ENCODE results near the gene ACSL1.

Gene ACSL1

GRCh38 chr4:184811526-184812198 is 14.1 kb downstream of the ACSL1 start:
- no peak overlapping the region for H3K4me3 ChIP-seq (ENCODE audit: low read depth, low read length)
- no peak for TF ChIP-seq CTCF (IDR thresholded peaks at IDR 0.05; ENCODE audit: low read depth, low read length)

- TF ChIP-seq CTCF (IDR thresholded peaks at IDR 0.05; ENCODE audit: low read depth, low read length) = no peak
Observed at GRCh38 chr4:184810720-184811119, 15.0 kb downstream of the ACSL1 start.

GRCh38 chr4:184808713-184809050 is 17.1 kb downstream of the ACSL1 start:
- TF ChIP-seq CTCF (IDR thresholded peaks at IDR 0.05; ENCODE audit: low read depth, low read length) = no peak
- H3K4me3 ChIP-seq (ENCODE audit: low read depth, low read length) = no peak overlapping the region

More at GRCh38 chr4:184810720-184811119, 15.0 kb downstream of the ACSL1 start:
- H3K4me3 ChIP-seq (ENCODE audit: low read depth, low read length) = no peak overlapping the region

GRCh38 chr4:184807797-184808712 is 17.7 kb downstream of the ACSL1 start:
- no peak overlapping the region for H3K4me3 ChIP-seq (ENCODE audit: low read depth, low read length)
- TF ChIP-seq CTCF (IDR thresholded peaks at IDR 0.05; ENCODE audit: low read depth, low read length) = no peak

GRCh38 chr4:184807256-184807655 is 18.5 kb downstream of the ACSL1 start:
- no peak overlapping the region for H3K4me3 ChIP-seq (ENCODE audit: low read depth, low read length)
- TF ChIP-seq CTCF (IDR thresholded peaks at IDR 0.05; ENCODE audit: low read depth, low read length) = no peak

GRCh38 chr4:184806711-184807110 is 19.1 kb downstream of the ACSL1 start:
- no peak overlapping the region for H3K4me3 ChIP-seq (ENCODE audit: low read depth, low read length)
- TF ChIP-seq CTCF (IDR thresholded peaks at IDR 0.05; ENCODE audit: low read depth, low read length) = no peak

- H3K4me3 ChIP-seq (ENCODE audit: low read depth, low read length) = no peak overlapping the region
- no peak for TF ChIP-seq CTCF (IDR thresholded peaks at IDR 0.05; ENCODE audit: low read depth, low read length)
Observed at GRCh38 chr4:184806229-184806550, 19.6 kb downstream of the ACSL1 start.
